Stomach (tissue), 9 donors: ENCODE data around the gene HCFC1. TPM values are rescaled to one million over a fixed set of nuclear protein-coding genes. Genes with fewer than 3 reads are reported as not detected.

Source experiments
- DNase-seq, 2 donors: peaks; one replicate each; pipeline versions ENCODE4 v3.0.0 to v3.0.0-alpha.2; 2013 to 2019
- H3K27ac ChIP-seq, 5 donors: fragments of 200-600 bp in 4 of 5; sonication (generic) in 4 of 5; one replicate each; pipeline ENCODE4 v1.5.1; 2013 to 2019; ENCODE audit warnings: mild to moderate bottlenecking in 1 of 5, moderate library complexity in 1 of 5
- H3K27me3 ChIP-seq, 3 donors: fragments of 200-600 bp; sonication (generic); one replicate each; pipeline ENCODE4 v1.5.1; 2017 to 2019; ENCODE audit warnings: mixed run types in 1 of 3
- H3K36me3 ChIP-seq, 4 donors: fragments of 200-600 bp; sonication (generic); 1 replicate in 3 of 4; 2 replicates in 1 of 4; pipeline ENCODE4 v1.5.1; 2016 to 2019
- H3K4me1 ChIP-seq, 4 donors: fragments of 200-600 bp; sonication (generic); one replicate each; pipeline ENCODE4 v1.5.1; 2016 to 2019
- H3K4me3 ChIP-seq, 4 donors: fragments of 200-600 bp; sonication (generic) in 3 of 4; one replicate each; pipeline ENCODE4 v1.5.1; 2016 to 2019; ENCODE audit warnings: mild to moderate bottlenecking in 1 of 4
- H3K9me3 ChIP-seq, 4 donors: fragments of 200-600 bp; sonication (generic); one replicate each; pipeline ENCODE4 v1.5.1; 2016 to 2019
- EP300 ChIP-seq: sonication (generic); formaldehyde crosslinking; IDR thresholded peaks from one replicate; pipeline ENCODE4 v1.6.1; 2017; ENCODE audit warnings: antibody characterized with exemption
- POLR2A ChIP-seq, 4 donors: fragments of 450-650 bp; IDR thresholded peaks; one replicate each; pipeline ENCODE4 v1.6.1; 2016; ENCODE audit warnings: antibody characterized with exemption in 4 of 4, control low read depth in 2 of 4, mild to moderate bottlenecking in 1 of 4, moderate library complexity in 1 of 4
- POLR2AphosphoS5 ChIP-seq, 3 donors: sonication (generic); formaldehyde crosslinking; IDR thresholded peaks; one replicate each; pipeline ENCODE4 v1.6.1; 2016; ENCODE audit warnings: antibody characterized with exemption in 3 of 3
- WGBS, 5 donors: extraction: QIAGEN DNeasy Blood & Tissue Kit in 3 of 5; methylation state at CpG; one replicate each; pipeline versions ENCODE4 v1.1.5 to v1.1.7; 2013 to 2018; 5-methylcytosine and 5-hydroxymethylcytosine counted together
- intact Hi-C: fragments of 100-400 bp; cut with DNase I; formaldehyde crosslinking; loops from one replicate; pipeline ENCODE4 v1.15.1; 2023; ENCODE audit warnings: low total_unique reads
- polyA plus RNA-seq, 3 donors: library from polyadenylated mRNA; stranded (reverse); fragments of 200-250 nt; gene quantifications; one replicate each; pipeline ENCODE4 v1.2.3, GENCODE V29; 2013
- total RNA-seq, 5 donors: library from RNA; depleted of rRNA; stranded (reverse); fragments of >200 nt; gene quantifications; one replicate each; pipeline versions ENCODE4 v1.1.0 to v1.2.3, GENCODE V29; 2014 to 2016
- TF ChIP-seq, protein P1 (sequence below), 7 experiments: fragments of 450-650 bp in 4 of 7; fragments of 200-600 bp in 3 of 7; sonication (generic) in 3 of 7; IDR thresholded peaks; one replicate each; pipeline ENCODE4 v1.5.1; 2016 to 2019; ENCODE audit warnings: antibody characterized with exemption in 7 of 7, control low read depth in 2 of 7, mild to moderate bottlenecking in 1 of 7
- donor health status: healthy with polysubstance abuse.
- donor health status: Bipolar disorder and iron deficiency.
- donor health status: healthy.

Gene HCFC1
- total and polyA plus RNA-seq, 8 donors, result 9.0 to 61.6 (median 17.8) TPM

GRCh38 chrX:153958605-153959004 is 13.0 kb downstream of the HCFC1 start:
- H3K4me3 ChIP-seq, result no peak overlapping the region
- intact Hi-C loops, result no loop called here
- H3K4me1 ChIP-seq, result peaks cover 0 to 3% (median 0%) of the 10 kb centered on the region in 4 donors
- peaks cover 47 to 100% (median 100%) of the 10 kb centered on the region in 4 donors for H3K36me3 ChIP-seq
- TF ChIP-seq POLR2AphosphoS5 (IDR thresholded peaks at IDR 0.05), result no peak
- TF ChIP-seq EP300, result no peak
- TF ChIP-seq, protein P1, sequence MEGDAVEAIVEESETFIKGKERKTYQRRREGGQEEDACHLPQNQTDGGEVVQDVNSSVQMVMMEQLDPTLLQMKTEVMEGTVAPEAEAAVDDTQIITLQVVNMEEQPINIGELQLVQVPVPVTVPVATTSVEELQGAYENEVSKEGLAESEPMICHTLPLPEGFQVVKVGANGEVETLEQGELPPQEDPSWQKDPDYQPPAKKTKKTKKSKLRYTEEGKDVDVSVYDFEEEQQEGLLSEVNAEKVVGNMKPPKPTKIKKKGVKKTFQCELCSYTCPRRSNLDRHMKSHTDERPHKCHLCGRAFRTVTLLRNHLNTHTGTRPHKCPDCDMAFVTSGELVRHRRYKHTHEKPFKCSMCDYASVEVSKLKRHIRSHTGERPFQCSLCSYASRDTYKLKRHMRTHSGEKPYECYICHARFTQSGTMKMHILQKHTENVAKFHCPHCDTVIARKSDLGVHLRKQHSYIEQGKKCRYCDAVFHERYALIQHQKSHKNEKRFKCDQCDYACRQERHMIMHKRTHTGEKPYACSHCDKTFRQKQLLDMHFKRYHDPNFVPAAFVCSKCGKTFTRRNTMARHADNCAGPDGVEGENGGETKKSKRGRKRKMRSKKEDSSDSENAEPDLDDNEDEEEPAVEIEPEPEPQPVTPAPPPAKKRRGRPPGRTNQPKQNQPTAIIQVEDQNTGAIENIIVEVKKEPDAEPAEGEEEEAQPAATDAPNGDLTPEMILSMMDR (IDR thresholded peaks at IDR 0.05), result no peak
- TF ChIP-seq POLR2A (IDR thresholded peaks at IDR 0.05), result no peak
- peak overlapping the region in 1 of 5 donors; percentile 79 for H3K27ac ChIP-seq
- 91 to 100% (median 94%) methylated on average over 4 to 14 of the region's 14 CpGs; no CpG with 5 or more reads in 1 of the 5 donors for WGBS, 5 donors
- peaks cover 0 to 5% (median 0%) of the 10 kb centered on the region in 3 donors for H3K27me3 ChIP-seq
- H3K9me3 ChIP-seq, result no peaks in the 10 kb centered on the region
- DNase-seq, result no peak

GRCh38 chrX:153957224-153957623 is 14.4 kb downstream of the HCFC1 start:
- WGBS, 5 donors, result 86 to 94% (median 90%) methylated on average over 6 to 17 of the region's 17 CpGs
- H3K36me3 ChIP-seq, result peaks cover 42 to 100% (median 97%) of the 10 kb centered on the region in 4 donors
- H3K27me3 ChIP-seq, result peaks cover 0 to 5% (median 0%) of the 10 kb centered on the region in 3 donors
- no peak for TF ChIP-seq EP300
- TF ChIP-seq POLR2A (IDR thresholded peaks at IDR 0.05), result no peak
- no peak for TF ChIP-seq POLR2AphosphoS5 (IDR thresholded peaks at IDR 0.05)
- TF ChIP-seq, protein P1 (IDR thresholded peaks at IDR 0.05), result no peak
- intact Hi-C loops, result no loop called here
- DNase-seq, result no peak
- peak overlapping the region in 2 of 5 donors; percentile 17 to 79 for H3K27ac ChIP-seq
- H3K4me3 ChIP-seq, result no peak overlapping the region
- H3K9me3 ChIP-seq, result no peaks in the 10 kb centered on the region
- H3K4me1 ChIP-seq, result peaks cover 0 to 15% (median 4%) of the 10 kb centered on the region in 4 donors

GRCh38 chrX:153956044-153956907 is 15.3 kb downstream of the HCFC1 start:
- H3K4me3 ChIP-seq, result no peak overlapping the region
- H3K27me3 ChIP-seq, result peaks cover 0 to 5% (median 0%) of the 10 kb centered on the region in 3 donors
- peaks cover 42 to 100% (median 97%) of the 10 kb centered on the region in 4 donors for H3K36me3 ChIP-seq
- peaks cover 0 to 15% (median 7%) of the 10 kb centered on the region in 4 donors for H3K4me1 ChIP-seq
- intact Hi-C loops, result no loop called here
- no peaks in the 10 kb centered on the region for H3K9me3 ChIP-seq
- peak overlapping the region in 1 of 5 donors; percentile 79 for H3K27ac ChIP-seq
- no peak for DNase-seq
- no peak for TF ChIP-seq POLR2A (IDR thresholded peaks at IDR 0.05)
- no peak for TF ChIP-seq POLR2AphosphoS5 (IDR thresholded peaks at IDR 0.05)
- no peak for TF ChIP-seq EP300
- TF ChIP-seq, protein P1 (IDR thresholded peaks at IDR 0.05), result no peak
- WGBS, 5 donors, result 79 to 94% (median 90%) methylated on average over 17 to 35 of the region's 35 CpGs

- intact Hi-C loops, result no loop called here
- 70 to 84% (median 81%) methylated on average over 7 to 12 of the region's 12 CpGs for WGBS, 5 donors
- DNase-seq, result no peak
- H3K27me3 ChIP-seq, result peaks cover 0 to 5% (median 0%) of the 10 kb centered on the region in 3 donors
- peak overlapping the region in 1 of 5 donors; percentile 79 for H3K27ac ChIP-seq
- peaks cover 0 to 18% (median 8%) of the 10 kb centered on the region in 4 donors for H3K4me1 ChIP-seq
- TF ChIP-seq EP300 (no peak), POLR2AphosphoS5 (IDR thresholded peaks at IDR 0.05) (no peak), POLR2A (IDR thresholded peaks at IDR 0.05) (no peak)
- TF ChIP-seq, protein P1 (IDR thresholded peaks at IDR 0.05), result no peak
- peaks cover 46 to 100% (median 97%) of the 10 kb centered on the region in 4 donors for H3K36me3 ChIP-seq
- H3K9me3 ChIP-seq, result no peaks in the 10 kb centered on the region
- H3K4me3 ChIP-seq, result no peak overlapping the region
Measured at GRCh38 chrX:153955228-153955732, 16.3 kb downstream of the HCFC1 start.
